ENCODE results near the gene UMODL1. TPM values are rescaled to one million over a fixed set of nuclear protein-coding genes. Genes with fewer than 3 reads are reported as not detected.
A peak's percentile ranks its signal among the peaks of the same experiment; 100 is the strongest.

UMODL1 gene
- total RNA-seq, 1 experiment from 2014 or later = 0.20 TPM

DNA sequence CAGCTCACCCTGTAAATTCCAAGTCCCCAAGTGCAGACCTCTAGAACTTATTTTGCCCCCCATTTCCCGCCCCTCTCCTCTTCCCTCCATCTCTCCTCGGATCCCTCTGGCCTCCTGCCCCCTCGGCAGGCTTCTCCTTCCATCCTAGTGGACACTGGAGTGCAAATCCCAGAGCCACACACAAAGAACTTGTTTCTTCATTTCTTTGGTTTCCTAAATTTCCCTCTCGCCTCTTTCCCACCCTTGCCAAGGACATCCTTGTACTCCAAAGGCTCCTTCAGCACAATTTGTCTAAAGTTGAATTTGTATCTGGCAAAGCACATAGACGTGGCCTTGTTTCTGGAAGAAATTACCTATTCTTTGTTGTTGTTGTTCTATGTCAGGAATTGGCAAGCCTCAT lies 17.5 kb downstream of the UMODL1 start:
- Mint-ChIP-seq H3K27ac (ENCODE audit: unreplicated experiment) (no peak overlapping the region), H3K36me3 (ENCODE audit: insufficient read depth, unreplicated experiment) (no peaks in the 10 kb centered on the region), H3K9me3 (ENCODE audit: unreplicated experiment) (no peaks in the 10 kb centered on the region), H3K4me3 (ENCODE audit: unreplicated experiment) (no peak overlapping the region), H3K4me1 (ENCODE audit: low read depth, unreplicated experiment) (peaks cover 12% of the 10 kb centered on the region), H3K27me3 (ENCODE audit: insufficient read depth, unreplicated experiment) (no peaks in the 10 kb centered on the region)
- Histone ChIP-seq H3K36me3 (ENCODE audit: control insufficient read depth, insufficient read depth, low read length) (no peaks in the 10 kb centered on the region), H3K27me3 (replicated peaks; ENCODE audit: control insufficient read depth, insufficient read depth, low read length) (no peaks in the 10 kb centered on the region), H3K9me3 (no peaks in the 10 kb centered on the region), H3K4me1 (peaks cover 13% of the 10 kb centered on the region), H3K4me3 (ENCODE audit: low read depth, low read length) (no peak overlapping the region)
- intact Hi-C loops (cut with micrococcal nuclease; ENCODE audit: unreplicated experiment) = loop anchor here (2.0 kb wide), 1 partner anchor 14 kb away; no protein-coding TSS in a partner anchor
- ChIA-PET CTCF (no interaction called here), POLR2A (no interaction called here)
- no TSS peak for BruUV-seq (replicated peaks)
- DNase-seq = no peak
- TF ChIP-seq CTCF (IDR thresholded peaks at IDR 0.05; ENCODE audit: insufficient read depth in 1 of 2, low read depth in 1 of 2, low read length in 1 of 2, severe bottlenecking in 1 of 2, unreplicated experiment in 1 of 2) = no peak

- Histone ChIP-seq H3K4me3 (ENCODE audit: low read depth, low read length) (no peak overlapping the region), H3K27me3 (replicated peaks; ENCODE audit: control insufficient read depth, insufficient read depth, low read length) (no peaks in the 10 kb centered on the region), H3K9me3 (no peaks in the 10 kb centered on the region), H3K36me3 (ENCODE audit: control insufficient read depth, insufficient read depth, low read length) (no peaks in the 10 kb centered on the region), H3K4me1 (peaks cover 13% of the 10 kb centered on the region)
- Mint-ChIP-seq H3K4me1 (ENCODE audit: low read depth, unreplicated experiment) (peaks cover 12% of the 10 kb centered on the region), H3K27me3 (ENCODE audit: insufficient read depth, unreplicated experiment) (no peaks in the 10 kb centered on the region), H3K4me3 (ENCODE audit: unreplicated experiment) (no peak overlapping the region), H3K27ac (ENCODE audit: unreplicated experiment) (no peak overlapping the region), H3K36me3 (ENCODE audit: insufficient read depth, unreplicated experiment) (no peaks in the 10 kb centered on the region), H3K9me3 (ENCODE audit: unreplicated experiment) (no peaks in the 10 kb centered on the region)
- TF ChIP-seq CTCF (IDR thresholded peaks at IDR 0.05; ENCODE audit: insufficient read depth in 1 of 2, low read depth in 1 of 2, low read length in 1 of 2, severe bottlenecking in 1 of 2, unreplicated experiment in 1 of 2) = no peak
- ChIA-PET CTCF (interaction anchor here (0.6 kb wide), 1 partner anchor 391 kb away, joined by 3 read pairs; no protein-coding TSS in a partner anchor), POLR2A (no interaction called here)
- BruUV-seq (replicated peaks) = no TSS peak
- intact Hi-C loops (cut with micrococcal nuclease; ENCODE audit: unreplicated experiment) = loop anchor here (2.0 kb wide), 1 partner anchor 14 kb away; no protein-coding TSS in a partner anchor
- DNase-seq = peak in 1 of 2 experiments; percentile 31
Observed at GRCh38 chr21:42089093-42089631, 18.0 kb downstream of the UMODL1 start.

- intact Hi-C loops (cut with micrococcal nuclease; ENCODE audit: unreplicated experiment) = loop anchor here (2.0 kb wide), 1 partner anchor 13 kb away; no protein-coding TSS in a partner anchor
- Mint-ChIP-seq H3K27ac (ENCODE audit: unreplicated experiment) (no peak overlapping the region), H3K27me3 (ENCODE audit: insufficient read depth, unreplicated experiment) (no peaks in the 10 kb centered on the region), H3K36me3 (ENCODE audit: insufficient read depth, unreplicated experiment) (no peaks in the 10 kb centered on the region), H3K9me3 (ENCODE audit: unreplicated experiment) (no peaks in the 10 kb centered on the region), H3K4me3 (ENCODE audit: unreplicated experiment) (no peak overlapping the region), H3K4me1 (ENCODE audit: low read depth, unreplicated experiment) (peaks cover 12% of the 10 kb centered on the region)
- Histone ChIP-seq H3K36me3 (ENCODE audit: control insufficient read depth, insufficient read depth, low read length) (no peaks in the 10 kb centered on the region), H3K4me3 (ENCODE audit: low read depth, low read length) (no peak overlapping the region), H3K4me1 (peaks cover 13% of the 10 kb centered on the region), H3K27me3 (replicated peaks; ENCODE audit: control insufficient read depth, insufficient read depth, low read length) (no peaks in the 10 kb centered on the region), H3K9me3 (no peaks in the 10 kb centered on the region)
- TF ChIP-seq CTCF (IDR thresholded peaks at IDR 0.05; ENCODE audit: insufficient read depth in 1 of 2, low read depth in 1 of 2, low read length in 1 of 2, severe bottlenecking in 1 of 2, unreplicated experiment in 1 of 2) = no peak
- DNase-seq = no peak
- CTCF ChIA-PET = interaction anchor here (0.6 kb wide), 1 partner anchor 392 kb away, joined by 3 read pairs; no protein-coding TSS in a partner anchor
- BruUV-seq (replicated peaks) = no TSS peak
- POLR2A ChIA-PET = no interaction called here
Observed at GRCh38 chr21:42089665-42090310, 18.7 kb downstream of the UMODL1 start.
